Measurements from ENCODE around the gene RIC3.
"Not testable (repeated sequence)": the region's sequence is repeated elsewhere in the genome, so short reads cannot be mapped to it uniquely, and the experiment has no call there.

The RIC3 gene

DNA sequence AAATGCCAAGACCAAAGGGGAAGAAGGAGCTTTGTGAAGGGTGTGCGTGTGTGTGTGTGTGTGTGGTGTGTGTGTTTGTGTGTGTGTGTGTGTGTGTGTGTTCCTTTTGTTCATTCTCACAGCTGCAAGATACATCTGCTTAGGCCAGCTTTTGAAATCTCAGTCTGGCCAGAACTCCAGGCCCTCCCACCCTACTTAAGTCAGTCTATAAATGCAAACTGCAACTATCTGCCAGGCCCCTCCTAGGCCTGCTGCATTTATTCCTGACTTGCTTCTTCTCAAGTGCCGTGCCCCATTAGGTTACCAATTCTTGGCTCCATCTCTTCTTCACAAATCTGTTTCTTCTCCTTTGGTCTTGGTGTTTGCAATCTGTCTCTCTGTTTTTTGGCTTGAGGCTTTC lies 21.6 kb upstream of the RIC3 start:
- no peak for DNase-seq

DNA sequence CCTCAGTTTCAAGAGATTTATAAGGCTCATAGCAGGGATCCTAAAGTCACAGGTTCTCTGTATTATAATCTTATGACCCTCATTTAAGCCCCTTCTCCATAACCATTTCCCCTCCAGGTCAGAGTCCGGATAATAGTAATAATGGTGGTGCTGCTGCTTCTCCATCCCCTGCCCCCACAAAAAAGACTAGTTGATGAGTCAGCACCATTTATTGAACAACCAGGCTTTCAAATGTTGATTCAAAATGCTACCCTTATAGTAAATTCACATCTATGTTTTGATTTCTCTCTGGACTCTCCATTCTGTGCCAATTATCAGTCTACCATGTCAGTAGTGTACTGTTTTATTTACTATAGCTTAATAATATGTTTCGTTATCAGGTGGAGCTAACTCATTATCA lies 17.6 kb upstream of the RIC3 start:
- no peak for DNase-seq

DNA sequence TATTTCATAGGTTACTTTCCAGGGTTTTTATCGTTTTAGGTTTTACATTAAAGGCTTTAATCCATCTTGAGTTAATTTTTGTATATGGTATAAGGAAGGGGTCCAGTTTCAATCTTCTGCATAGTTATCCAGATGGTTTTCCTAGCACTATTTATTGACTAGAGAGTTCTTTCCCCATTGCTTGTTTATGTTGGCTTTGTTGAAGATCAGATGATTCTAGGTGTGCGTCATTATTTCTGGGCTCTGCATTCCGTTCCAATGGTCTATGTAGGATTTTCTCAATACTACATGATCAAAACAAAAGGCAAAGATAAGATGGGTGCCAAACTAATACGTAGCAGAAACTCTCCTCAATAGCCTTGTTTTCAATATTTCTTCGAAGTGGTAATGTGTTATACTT lies 14.3 kb upstream of the RIC3 start:
- no peak for DNase-seq

DNA sequence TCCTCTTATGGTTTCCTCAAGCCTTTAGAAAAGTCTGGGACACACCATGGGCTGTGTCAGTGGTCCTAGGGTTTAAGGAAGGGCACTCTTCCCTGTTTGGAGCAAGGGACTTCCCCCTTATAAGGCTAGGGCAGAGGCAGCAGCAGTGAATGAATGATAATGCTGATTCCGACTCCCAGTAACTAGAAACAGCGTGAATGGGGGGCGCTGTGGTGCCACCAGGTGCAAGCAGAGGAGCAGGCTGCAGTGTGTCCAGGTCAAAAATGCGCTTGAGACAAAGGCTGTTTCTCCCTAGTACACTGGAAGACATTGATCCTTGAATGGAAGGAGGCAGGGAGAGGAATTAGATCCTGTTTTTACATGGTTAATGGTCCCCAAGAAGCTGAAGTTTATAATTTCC lies 11.6 kb upstream of the RIC3 start:
- no peak for DNase-seq

DNA sequence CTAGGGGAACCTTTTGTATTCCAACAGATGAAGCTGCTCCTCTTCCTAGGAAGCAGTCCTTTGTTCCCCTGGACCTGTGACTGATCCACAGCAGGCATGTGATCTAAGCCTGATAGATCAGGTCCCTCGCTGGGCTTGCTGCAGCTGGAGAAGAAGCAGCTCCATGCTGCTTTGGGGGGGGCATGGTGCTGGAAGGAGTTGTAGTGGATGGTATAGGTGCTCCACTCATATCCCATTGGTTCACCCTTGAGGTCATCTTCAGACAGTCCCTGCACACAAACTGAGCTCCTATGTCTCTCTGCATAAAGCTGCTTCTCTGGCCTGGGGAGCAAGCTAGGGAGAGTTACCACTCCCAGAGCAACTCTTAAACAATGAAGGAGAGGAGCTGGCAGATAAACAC lies 9.5 kb upstream of the RIC3 start:
- no peak for DNase-seq

DNA sequence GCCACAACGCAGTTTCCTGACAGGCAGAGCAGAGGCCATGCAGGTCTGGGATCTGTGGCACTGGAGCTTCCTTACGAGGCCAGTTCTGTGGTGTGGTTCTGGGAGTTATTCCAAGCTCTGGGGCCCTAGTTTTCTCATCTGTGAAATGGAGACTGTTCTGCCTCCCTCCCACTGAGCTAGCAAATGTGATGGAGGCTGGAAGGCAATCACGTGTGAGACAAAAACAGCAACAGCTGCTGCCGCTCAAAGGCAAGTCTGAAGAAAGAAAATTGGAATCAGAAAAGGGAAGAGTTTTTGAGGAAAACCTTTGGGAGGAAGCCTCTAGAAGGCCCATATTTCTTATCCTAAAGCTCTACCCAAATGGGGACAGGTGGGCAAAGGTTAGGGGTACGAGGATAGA lies 8.3 kb upstream of the RIC3 start:
- no peak for DNase-seq

DNA sequence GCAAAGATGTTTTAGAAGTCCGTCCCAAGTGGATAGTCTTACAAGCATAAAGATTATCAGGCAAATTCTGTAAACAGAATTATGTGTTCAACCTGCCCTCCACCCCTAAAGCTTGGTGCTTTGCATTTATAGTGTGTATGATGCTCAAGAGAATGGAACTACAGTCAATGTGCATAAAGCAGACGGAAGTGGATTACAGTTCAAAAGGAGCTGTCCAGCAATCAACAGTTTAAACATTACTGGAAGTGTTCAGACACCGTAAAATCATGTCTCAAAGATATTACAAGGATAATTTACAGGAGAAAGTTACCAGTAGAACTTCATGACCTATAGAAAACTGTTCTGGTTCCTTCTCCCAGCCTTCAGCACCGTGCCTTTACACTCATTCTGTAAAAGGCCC lies 1.0 kb downstream of the RIC3 start:
- no peak for DNase-seq

DNA sequence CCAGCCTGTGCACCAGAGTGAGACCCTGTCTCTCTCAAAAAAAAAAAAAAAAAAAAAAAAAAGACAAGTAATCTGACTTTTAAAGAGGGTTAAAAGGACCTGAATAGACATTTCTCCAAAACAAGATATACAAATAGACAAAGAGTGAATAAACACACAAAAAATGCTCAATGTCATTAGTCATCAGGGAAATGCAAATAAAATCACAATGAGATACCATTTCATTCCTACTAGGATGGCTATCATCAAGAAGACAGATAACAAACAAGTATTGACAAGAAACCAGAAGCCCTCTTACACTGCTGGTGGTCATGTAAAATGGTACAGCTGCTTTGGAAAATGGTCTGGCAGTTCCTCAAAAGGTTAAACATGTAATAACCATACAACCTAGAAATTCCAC lies 4.1 kb downstream of the RIC3 start:
- no peak for DNase-seq

DNA sequence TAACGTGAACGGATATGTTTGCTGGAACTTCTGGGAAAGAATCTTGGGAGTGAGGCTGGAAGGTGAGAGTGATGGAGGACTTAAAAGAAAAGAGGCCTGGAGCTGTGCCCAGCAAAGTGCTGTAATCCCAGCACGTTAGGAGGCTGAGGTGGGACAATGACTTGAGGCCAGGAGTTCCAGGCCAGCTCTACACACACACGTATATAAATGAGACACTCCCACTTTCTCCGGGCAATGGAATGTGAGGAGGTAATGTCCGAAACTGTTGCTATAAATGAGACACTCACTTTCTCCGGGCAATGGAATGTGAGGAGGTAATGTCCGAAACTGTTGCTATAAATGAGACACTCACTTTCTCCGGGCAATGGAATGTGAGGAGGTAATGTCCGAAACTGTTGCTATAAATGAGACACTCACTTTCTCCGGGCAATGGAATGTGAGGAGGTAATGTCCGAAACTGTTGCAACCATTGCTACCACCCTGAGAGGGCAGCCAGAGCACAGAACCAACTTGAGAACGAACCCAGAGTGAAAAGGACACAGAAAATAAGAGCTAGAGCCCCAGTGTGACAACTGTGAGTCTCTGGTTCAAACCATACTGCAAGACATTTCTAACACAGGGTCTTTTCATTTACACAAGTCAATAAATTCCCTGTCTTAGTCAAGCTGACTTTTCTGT lies 7.1 kb downstream of the RIC3 start:
- not testable (repeated sequence) for DNase-seq

DNA sequence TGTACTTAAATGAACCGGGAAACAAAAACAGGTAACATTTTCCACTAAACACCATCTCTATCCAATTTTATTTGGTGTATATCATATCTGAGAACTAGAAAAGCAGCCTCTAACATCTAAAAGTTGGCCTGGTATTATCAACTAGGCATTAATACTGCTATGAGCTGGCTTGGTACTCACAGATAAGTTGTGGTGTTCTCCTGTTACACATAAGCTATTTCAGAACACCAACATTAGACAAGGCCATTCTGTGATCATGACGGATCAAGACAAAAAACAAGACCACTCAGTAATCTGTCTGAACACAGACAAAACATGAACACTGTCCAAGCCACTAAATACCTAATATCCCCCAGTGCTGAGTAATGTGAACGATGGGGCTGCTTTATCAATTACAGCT lies 11.9 kb downstream of the RIC3 start:
- DNase-seq, result no peak

DNA sequence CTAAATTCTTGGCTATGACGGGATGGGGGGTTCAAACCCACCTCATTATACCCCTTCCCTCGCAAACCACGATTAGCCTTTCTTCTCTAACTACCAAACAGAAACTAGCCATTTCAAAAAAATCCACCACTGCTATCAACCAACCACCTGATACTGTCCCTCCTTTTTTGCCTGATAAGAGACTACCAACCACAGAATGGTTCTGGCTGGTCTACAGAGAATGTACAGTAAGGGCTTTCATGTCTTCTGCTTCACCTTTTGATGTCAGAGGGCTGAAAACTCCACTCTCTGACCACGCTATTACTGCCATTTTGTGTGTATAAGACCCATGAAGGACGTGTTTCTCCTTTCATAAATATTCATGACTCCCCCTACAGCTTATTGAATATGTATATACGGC lies 19.1 kb downstream of the RIC3 start:
- DNase-seq, result no peak

DNA sequence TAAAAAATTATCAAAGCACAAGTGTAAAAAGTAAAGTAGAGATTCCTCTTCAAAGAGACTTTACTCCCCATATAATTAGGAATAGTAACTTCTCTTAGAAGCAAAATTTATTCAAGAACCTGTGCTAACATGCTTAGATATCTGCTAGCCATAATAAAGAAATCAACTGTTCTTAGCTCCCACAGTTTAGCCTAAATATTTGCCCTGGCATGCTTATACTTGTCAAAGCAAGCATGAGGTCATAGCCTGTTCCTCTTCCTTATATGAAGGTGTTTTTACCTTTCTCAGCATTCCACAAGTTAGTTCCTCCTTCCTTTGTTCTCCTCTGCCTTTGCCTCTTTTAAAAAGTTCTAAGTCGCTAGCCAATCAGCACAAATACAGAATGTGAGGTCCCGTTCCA lies 30.3 kb downstream of the RIC3 start:
- DNase-seq, result no peak

DNA sequence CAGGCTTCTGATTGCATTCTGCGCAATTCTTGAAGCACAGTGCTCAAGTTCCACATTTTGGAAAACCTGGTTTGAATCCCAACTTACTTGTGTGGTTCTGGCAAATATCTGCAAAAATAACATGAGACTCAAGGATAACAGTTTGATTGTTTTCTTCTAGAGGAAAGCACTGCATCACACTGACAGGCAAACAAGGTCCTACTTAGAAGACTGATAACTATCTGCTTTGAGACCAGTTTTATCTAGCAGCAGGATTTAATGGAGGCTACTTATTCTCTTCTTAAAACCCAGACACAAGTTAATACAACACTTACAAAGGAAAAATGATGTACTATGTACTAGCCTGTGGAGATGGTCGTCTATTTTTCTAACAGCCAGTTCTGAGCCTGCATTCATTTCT lies 41.4 kb downstream of the RIC3 start:
- no peak for DNase-seq

DNA sequence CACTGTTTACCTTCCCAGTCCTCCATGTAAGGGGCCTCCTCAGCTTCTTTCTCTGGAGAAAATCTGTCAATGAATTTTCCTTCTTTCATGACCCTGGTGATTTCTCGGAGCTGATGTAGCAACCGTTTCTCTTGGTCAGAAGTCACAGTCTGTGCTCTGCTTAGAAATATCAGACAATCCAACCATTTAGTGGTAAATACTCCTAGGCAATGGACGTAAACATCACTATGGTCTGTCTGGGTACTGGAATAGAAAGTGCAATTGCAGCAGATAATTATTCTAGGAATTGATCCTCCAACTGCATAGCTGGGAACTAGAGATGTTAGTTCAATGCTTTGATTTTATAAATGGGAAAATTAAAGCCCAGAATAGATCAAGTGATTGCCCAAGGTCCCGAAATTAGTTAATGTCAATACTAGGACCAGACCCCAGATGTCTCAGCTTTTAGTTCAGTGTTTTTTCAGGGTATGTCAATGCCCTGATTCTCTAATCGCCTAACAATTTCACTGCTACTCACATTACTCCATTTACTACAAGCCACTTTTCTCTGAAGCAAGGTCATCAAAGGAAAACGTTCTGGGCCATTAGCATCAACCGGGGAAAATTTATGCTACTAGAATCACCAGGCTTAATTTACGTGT lies 42.1 kb downstream of the RIC3 start:
- no peak for DNase-seq

DNA sequence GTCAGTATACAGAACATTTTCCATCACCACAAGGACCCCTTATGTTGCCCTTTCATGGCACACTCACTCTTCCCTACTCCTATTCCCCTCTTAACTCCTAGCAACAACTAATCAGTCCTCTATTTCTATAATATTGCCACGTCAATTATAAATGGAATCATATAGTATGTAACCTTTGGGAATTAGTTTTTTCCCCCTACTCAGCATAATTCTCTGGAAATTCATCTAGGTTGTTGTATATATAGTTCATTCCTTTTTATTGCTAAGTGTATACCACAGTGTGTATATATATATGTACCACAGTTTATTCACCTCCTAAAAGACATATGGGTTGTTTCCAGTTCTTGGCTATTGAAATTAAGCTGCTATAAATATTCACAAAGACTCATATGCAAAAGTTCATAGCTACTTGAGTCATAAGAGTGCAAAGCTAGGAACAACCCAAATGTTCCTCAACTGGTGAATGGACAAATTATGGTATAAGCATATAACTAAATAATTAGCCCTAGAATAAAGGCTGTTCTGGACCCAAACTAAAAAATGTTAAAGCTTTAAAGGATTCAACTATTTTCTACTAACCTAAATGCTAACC lies 46.6 kb downstream of the RIC3 start:
- no peak for DNase-seq

DNA sequence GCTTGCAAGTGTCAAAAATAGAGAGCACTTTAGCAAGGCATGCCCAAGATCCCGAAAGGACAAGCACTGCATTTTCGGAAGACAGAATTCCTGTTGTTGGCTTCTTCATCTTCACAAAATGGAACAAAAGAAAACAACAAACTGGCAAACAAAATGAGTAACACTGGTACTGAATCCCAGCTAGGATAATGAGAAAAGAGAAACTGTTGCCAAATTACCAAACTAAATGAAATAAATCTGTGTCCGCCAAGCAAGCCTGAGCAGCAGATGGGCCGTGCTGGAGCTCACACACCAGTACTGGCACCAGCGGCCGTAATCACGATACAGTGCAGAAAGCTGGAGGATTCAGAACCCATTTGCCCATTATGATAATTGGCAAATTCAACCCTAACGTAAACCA lies 57.2 kb downstream of the RIC3 start:
- no peak for DNase-seq

DNA sequence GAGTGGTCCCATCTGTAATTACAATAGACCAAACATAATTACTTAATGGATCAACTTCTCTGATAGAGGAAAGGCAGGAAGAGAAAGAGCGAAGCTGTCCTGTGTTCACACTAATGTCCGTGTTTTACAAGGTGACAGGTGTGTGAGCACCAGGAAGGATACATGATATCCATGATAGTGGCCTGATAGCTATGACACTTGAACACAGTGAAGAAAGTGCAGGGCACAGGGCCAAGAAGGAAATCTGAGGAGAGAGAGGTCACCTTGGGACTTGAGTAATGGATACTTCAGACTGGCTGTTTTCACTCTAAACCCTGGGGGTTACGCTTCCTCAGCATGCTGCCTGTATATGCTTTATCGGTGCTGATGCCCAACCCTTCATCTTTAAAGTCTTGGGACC lies 58.4 kb downstream of the RIC3 start:
- no peak for DNase-seq

DNA sequence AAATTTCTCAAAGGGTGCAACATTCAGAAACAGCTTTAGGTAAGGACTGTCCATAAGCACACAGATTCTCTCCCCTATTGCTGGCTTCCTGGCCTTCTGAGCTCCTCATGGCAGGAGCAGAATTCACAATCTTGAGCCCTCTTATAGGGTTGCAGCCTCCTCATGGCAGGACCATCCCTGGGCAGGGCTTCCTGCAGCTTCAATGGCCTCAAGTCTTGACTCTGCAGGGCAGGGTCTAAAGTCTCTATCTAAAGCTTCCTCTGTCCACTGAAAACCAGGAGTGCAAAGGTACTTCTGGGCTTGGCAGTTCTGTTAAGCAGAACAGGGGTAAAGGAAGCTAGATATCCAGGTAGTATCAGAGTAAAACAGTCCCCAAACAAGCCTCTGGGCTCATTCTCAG lies 59.1 kb downstream of the RIC3 start:
- DNase-seq, result no peak

DNA sequence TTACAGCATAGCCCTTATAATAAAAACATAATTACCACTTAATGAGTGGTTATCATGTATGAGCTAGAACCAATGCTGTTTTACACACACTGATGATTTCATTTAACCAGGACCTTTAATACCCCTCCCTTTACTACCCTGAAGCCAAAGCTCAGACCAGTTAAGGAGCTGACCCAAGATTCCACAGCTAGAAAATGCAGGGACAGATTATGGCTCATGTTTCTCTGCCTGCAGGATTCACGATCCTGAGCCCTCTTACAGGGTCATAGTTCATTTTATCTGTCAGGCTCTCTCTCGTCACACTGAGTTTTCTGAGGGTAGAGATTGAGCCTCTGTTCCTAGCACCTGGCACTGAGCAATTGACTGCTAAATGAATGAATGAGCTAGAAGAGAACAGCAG lies 60.4 kb downstream of the RIC3 start:
- no peak for DNase-seq

DNA sequence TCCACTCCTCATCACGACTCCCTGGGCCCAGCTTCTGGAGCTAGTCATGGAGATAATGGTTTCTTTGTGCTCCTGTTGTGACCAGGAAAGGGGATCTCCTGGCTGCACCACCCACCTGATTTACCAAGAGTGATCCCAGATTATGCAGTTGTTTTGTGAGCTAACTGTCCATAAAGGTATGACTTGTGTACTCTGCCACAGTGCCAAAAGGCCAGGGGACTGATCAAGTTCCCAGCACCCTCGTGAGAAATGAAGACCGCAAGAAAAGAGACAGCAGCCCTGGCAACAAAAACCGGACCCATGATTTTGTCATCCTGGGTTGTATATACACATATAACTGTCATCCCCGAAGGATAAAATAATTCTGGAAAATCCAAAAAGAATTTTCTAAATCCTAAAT lies 61.2 kb downstream of the RIC3 start:
- DNase-seq, result no peak

DNA sequence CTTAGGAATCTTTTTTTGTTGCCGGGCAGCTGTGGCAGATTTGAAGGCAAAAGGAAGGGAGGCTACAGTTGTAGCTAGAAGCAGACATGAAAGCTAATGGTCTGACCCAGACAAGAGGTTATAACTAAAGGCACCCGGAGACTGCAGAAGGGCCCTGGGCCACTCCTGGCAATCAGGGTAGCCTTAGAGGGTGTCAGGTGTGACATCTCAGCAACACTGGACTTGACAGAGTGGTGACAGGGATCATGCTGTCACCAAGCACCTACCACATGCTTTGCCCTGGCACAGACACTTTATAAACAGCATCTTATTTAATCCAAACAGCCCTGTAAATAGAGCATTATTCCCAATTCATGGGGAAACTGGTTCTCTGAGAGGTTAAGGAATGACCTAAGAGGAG lies 62.1 kb downstream of the RIC3 start:
- no peak for DNase-seq

DNA sequence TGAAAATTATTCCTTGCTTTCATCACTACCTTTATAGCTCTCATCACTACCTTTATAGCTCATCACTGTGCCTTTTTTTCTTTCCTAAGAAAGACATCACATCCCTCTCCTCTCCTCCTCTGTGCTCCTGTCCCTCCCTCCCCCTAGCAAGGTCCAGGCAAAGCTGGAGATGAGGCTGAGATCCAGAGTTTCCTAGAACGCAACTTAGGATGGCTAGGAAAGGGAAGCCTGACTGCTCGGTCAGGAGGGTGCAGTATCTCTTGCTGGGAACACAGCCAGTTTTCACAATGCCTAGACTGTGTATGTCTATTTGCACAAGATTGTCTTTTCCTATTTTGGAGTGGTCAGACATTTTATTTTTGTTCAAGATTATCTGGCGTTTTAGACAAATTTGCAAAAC lies 63.2 kb downstream of the RIC3 start:
- DNase-seq, result no peak

DNA sequence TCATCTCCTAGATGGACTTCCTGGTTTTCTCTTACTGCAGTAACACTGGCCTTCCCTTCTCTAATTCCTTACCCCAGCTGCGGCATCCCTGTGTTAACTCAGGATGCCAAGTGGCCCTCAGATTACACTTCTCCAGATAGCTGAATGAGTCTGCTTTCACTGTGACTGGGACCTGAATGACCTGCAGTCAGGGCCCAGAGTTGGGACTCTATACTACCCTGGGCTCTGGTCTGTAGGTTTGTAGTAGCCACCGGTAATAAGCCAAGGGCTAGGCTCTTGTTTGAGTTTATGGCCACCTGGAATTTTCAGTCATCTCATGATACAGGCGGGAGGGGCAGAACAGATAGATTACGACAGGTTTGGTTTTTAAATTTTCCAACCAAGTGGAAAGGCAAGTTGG lies 63.7 kb downstream of the RIC3 start:
- no peak for DNase-seq

DNA sequence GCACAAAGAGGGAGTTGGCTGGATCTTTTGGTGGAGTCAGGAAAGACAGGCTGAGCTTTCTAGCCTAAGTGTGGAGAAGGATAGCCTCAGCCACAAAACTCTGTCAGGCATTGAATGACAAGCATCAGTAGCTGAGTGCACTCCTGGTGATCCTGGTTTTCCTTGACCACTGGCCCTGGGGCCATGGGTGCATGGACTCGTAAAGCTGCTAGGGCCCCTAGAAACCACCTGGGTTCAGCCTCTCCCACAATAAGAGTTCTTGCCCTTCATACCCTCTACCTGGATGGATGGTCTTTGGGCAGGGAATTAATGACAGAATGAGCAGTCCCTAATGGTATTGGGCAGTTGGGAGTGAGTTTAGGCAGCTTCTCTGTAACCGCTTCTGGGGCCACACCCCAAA lies 64.9 kb downstream of the RIC3 start:
- DNase-seq, result no peak

DNA sequence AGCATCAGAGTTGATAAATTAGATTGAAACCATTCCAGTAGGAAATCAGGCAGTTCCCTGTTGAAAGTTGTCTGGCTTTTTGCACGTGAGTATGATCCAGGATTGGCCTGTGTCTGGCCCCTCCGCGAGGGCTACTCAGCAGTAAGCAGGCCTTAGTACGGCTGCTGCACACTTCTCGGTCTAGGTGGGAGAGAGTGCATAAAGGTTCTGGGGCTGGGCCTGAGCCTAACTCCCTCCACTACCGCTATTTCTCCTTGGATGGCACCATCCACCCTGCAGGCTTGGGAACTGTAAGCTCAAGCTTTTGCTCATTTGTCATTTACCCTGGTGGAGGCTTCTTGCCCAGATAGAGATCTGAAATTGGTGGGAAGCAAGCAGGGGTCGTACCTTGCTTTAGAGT lies 65.9 kb downstream of the RIC3 start:
- no peak for DNase-seq
